Smooth muscle cell (in vitro differentiated cells): ENCODE data around the gene PKIG. TPM values are rescaled to one million over a fixed set of nuclear protein-coding genes. Genes with fewer than 3 reads are reported as not detected.

Source experiments
- DNase-seq: peaks from one replicate; lab custom pipeline; 2025; ENCODE audit not compliant: unreplicated experiment; lab: John Stamatoyannopoulos, UW
- H2AFZ ChIP-seq: fragments of 200-600 bp; sonication (generic); 2 replicates; pipeline ENCODE4 v1.6.0; 2016; ENCODE audit warnings: antibody characterized with exemption, low read depth, mild to moderate bottlenecking
- H3F3A ChIP-seq: fragments of 200-600 bp; sonication (generic); 2 replicates; pipeline ENCODE4 v1.6.0; 2017; ENCODE audit warnings: antibody characterized with exemption, low read depth
- H3K27ac ChIP-seq: fragments of 200-600 bp; sonication (generic); 2 replicates; pipeline ENCODE4 v1.5.1; 2016; ENCODE audit warnings: low read depth, mild to moderate bottlenecking
- H3K27me3 ChIP-seq: fragments of 200-600 bp; sonication (generic); 2 replicates; pipeline ENCODE4 v1.6.1; 2016; ENCODE audit warnings: low read depth, mild to moderate bottlenecking
- H3K36me3 ChIP-seq: fragments of 200-600 bp; sonication (generic); 2 replicates; pipeline ENCODE4 v1.5.1; 2016; ENCODE audit warnings: low read depth
- H3K4me1 ChIP-seq: fragments of 200-600 bp; sonication (generic); 2 replicates; pipeline ENCODE4 v1.5.1; 2016; ENCODE audit warnings: low read depth
- H3K4me2 ChIP-seq: fragments of 200-600 bp; sonication (generic); 2 replicates; pipeline ENCODE4 v1.6.0; 2016; ENCODE audit warnings: mild to moderate bottlenecking
- H3K4me3 ChIP-seq: fragments of 200-600 bp; sonication (generic); 2 replicates; pipeline ENCODE4 v1.5.1; 2016; ENCODE audit warnings: mild to moderate bottlenecking
- H3K79me2 ChIP-seq: fragments of 200-600 bp; sonication (generic); 2 replicates; pipeline ENCODE4 v1.6.0; 2016; ENCODE audit warnings: low read depth, mild to moderate bottlenecking
- H3K9ac ChIP-seq: fragments of 200-600 bp; sonication (generic); 2 replicates; pipeline ENCODE4 v1.6.0; 2016; ENCODE audit warnings: low read depth
- H3K9me3 ChIP-seq: fragments of 200-600 bp; sonication (generic); replicated peaks from 2 replicates; pipeline ENCODE4 v1.5.1; 2016; ENCODE audit warnings: low read depth
- H4K20me1 ChIP-seq: fragments of 200-600 bp; sonication (generic); 2 replicates; pipeline ENCODE4 v1.6.0; 2016; ENCODE audit warnings: low read depth
- CTCF ChIP-seq: fragments of 200-600 bp; sonication (generic); IDR thresholded peaks from 2 replicates; pipeline ENCODE4 v1.5.1; 2017; ENCODE audit warnings: borderline replicate concordance, mild to moderate bottlenecking, antibody characterized with exemption; ENCODE audit not compliant: insufficient read depth, poor library complexity, severe bottlenecking
- WGBS: methylation state at CpG from one replicate; pipeline ENCODE4 v1.1.7; 2016; ENCODE audit warnings: low lambda C conversion rate; 5-methylcytosine and 5-hydroxymethylcytosine counted together
- polyA plus RNA-seq: library from polyadenylated mRNA; unstranded; fragments of >200 nt; fragmentation: Nextera tagmentation; extraction: Ambion mirVana; gene quantifications from 2 replicates; pipeline ENCODE4 v1.2.1, GENCODE V29; 2016
- total RNA-seq: library from RNA; depleted of rRNA; stranded (reverse); fragments of >200 nt; gene quantifications from 2 replicates; pipeline ENCODE4 v1.2.3, GENCODE V29; 2014

The PKIG gene
- total and polyA plus RNA-seq, 2 experiments from 2014 or later: 68.9 to 86.1 TPM

GRCh38 chr20:44610313-44610962 is 28.1 kb downstream of the PKIG start:
- no peaks in the 10 kb centered on the region for H3K36me3 ChIP-seq
- no peak overlapping the region for H3K9ac ChIP-seq
- peaks cover 35% of the 10 kb centered on the region for H3K79me2 ChIP-seq
- no peak overlapping the region for H2AFZ ChIP-seq
- H3K4me3 ChIP-seq: no peak overlapping the region
- H3K4me2 ChIP-seq: no peak overlapping the region
- no peak overlapping the region for H3K27ac ChIP-seq
- H3K4me1 ChIP-seq: peaks cover 4% of the 10 kb centered on the region
- no peaks in the 10 kb centered on the region for H3K27me3 ChIP-seq
- H3F3A ChIP-seq: no peaks in the 10 kb centered on the region
- DNase-seq: no peak
- H3K9me3 ChIP-seq: no peaks in the 10 kb centered on the region
- H4K20me1 ChIP-seq: no peaks in the 10 kb centered on the region
- 44% methylated on average over 1 of the region's 1 CpG for WGBS
- no peak for TF ChIP-seq CTCF

GRCh38 chr20:44613575-44613974 is 31.2 kb downstream of the PKIG start:
- H3K9me3 ChIP-seq: no peaks in the 10 kb centered on the region
- H3K36me3 ChIP-seq: no peaks in the 10 kb centered on the region
- H3K4me2 ChIP-seq: no peak overlapping the region
- WGBS: 96% methylated on average over 5 of the region's 5 CpGs
- no peaks in the 10 kb centered on the region for H4K20me1 ChIP-seq
- H3K27ac ChIP-seq: no peak overlapping the region
- H3K79me2 ChIP-seq: peaks cover 19% of the 10 kb centered on the region
- TF ChIP-seq CTCF: no peak
- no peak overlapping the region for H3K4me3 ChIP-seq
- no peaks in the 10 kb centered on the region for H3F3A ChIP-seq
- H3K9ac ChIP-seq: no peak overlapping the region
- peaks cover 4% of the 10 kb centered on the region for H3K4me1 ChIP-seq
- no peaks in the 10 kb centered on the region for H3K27me3 ChIP-seq
- no peak for DNase-seq
- no peak overlapping the region for H2AFZ ChIP-seq

GRCh38 chr20:44614525-44614924 is 32.1 kb downstream of the PKIG start:
- Histone ChIP-seq H3K9me3 (no peaks in the 10 kb centered on the region), H3K27me3 (no peaks in the 10 kb centered on the region), H3K9ac (no peak overlapping the region), H3K27ac (no peak overlapping the region), H3K79me2 (peaks cover 19% of the 10 kb centered on the region), H3K36me3 (no peaks in the 10 kb centered on the region), H4K20me1 (no peaks in the 10 kb centered on the region), H2AFZ (no peak overlapping the region), H3K4me3 (no peak overlapping the region), H3F3A (peaks cover 6% of the 10 kb centered on the region), H3K4me2 (no peak overlapping the region), H3K4me1 (peaks cover 3% of the 10 kb centered on the region)
- no peak for TF ChIP-seq CTCF
- WGBS: 97% methylated on average over 14 of the region's 14 CpGs
- no peak for DNase-seq
